Choroid plexus epithelial cell (primary cell): Measurements from ENCODE around the gene RAD54L2.
A peak's percentile ranks its signal among the peaks of the same experiment; 100 is the strongest.

Source experiments
- DNase-seq: peaks from one replicate; pipeline ENCODE4 v3.0.0-alpha.2; 2010; ENCODE audit warnings: low read depth
- H3K4me3 ChIP-seq: 2 replicates; pipeline ENCODE4 v1.5.1; 2011; ENCODE audit warnings: low read depth, mild to moderate bottlenecking, control low read depth, low read length, moderate library complexity
- TF ChIP-seq, protein P1 (sequence below): conservative IDR thresholded peaks from 2 replicates; pipeline ENCODE4 v1.5.1; 2011; ENCODE audit warnings: low read depth, mild to moderate bottlenecking, control low read depth, inconsistent platforms, low read length, moderate library complexity

RAD54L2 gene

GRCh38 chr3:51568036-51568435 lies 29.5 kb downstream of the RAD54L2 start:
- DNase-seq, result no peak
- TF ChIP-seq, protein P1, sequence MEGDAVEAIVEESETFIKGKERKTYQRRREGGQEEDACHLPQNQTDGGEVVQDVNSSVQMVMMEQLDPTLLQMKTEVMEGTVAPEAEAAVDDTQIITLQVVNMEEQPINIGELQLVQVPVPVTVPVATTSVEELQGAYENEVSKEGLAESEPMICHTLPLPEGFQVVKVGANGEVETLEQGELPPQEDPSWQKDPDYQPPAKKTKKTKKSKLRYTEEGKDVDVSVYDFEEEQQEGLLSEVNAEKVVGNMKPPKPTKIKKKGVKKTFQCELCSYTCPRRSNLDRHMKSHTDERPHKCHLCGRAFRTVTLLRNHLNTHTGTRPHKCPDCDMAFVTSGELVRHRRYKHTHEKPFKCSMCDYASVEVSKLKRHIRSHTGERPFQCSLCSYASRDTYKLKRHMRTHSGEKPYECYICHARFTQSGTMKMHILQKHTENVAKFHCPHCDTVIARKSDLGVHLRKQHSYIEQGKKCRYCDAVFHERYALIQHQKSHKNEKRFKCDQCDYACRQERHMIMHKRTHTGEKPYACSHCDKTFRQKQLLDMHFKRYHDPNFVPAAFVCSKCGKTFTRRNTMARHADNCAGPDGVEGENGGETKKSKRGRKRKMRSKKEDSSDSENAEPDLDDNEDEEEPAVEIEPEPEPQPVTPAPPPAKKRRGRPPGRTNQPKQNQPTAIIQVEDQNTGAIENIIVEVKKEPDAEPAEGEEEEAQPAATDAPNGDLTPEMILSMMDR, result no peak
- no peak overlapping the region for H3K4me3 ChIP-seq

DNA sequence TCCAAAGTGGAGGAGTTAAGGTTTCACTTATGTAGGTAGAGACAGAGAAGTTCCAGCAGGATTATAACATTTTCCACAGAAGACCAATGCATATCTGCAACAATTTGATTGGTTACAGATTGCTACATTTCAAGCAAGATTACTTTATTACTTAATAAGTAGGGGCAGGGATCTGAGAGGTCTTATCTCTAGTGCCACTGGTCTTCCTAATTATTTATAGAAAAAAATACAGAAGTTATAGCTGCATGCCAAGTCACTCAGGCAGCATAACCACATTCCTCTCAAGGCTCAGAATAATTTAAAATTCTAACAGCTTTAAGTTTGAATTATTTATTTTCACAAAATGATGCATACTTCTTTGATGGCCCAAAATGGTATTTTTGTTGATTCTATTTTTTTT lies 30.5 kb downstream of the RAD54L2 start:
- no peak overlapping the region for H3K4me3 ChIP-seq
- TF ChIP-seq, protein P1, result no peak
- DNase-seq, result no peak

- TF ChIP-seq, protein P1, result no peak
- no peak for DNase-seq
These were observed 39.7 kb downstream of the RAD54L2 start for GRCh38 chr3:51578238-51578637.

DNA sequence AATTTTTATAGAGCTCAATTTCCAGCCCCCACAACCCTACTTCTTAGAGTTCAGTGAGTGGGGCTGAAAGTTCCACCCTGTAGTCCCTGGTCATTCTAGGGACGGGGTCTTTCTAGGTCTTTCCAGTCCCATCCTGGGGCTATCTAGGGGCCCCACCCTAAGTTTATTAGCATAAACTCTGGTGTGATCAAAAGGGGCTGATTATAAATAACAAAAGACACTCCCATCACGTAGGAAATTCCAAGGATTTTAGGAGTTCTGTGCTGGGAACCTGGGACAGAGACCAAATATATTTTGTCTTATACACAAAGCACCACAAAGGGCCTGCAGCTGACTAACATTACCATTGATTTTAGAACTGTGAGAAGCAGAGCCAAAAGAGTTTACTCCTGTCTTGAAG lies 41.9 kb downstream of the RAD54L2 start:
- TF ChIP-seq, protein P1, result no peak
- H3K4me3 ChIP-seq, result no peak overlapping the region
- DNase-seq, result no peak

More at GRCh38 chr3:51578238-51578637, 39.7 kb downstream of the RAD54L2 start:
- no peak overlapping the region for H3K4me3 ChIP-seq

GRCh38 chr3:51581524-51581923 lies 43.0 kb downstream of the RAD54L2 start:
- TF ChIP-seq, protein P1, result no peak
- peak; percentile 55 for DNase-seq
- H3K4me3 ChIP-seq, result no peak overlapping the region

DNA sequence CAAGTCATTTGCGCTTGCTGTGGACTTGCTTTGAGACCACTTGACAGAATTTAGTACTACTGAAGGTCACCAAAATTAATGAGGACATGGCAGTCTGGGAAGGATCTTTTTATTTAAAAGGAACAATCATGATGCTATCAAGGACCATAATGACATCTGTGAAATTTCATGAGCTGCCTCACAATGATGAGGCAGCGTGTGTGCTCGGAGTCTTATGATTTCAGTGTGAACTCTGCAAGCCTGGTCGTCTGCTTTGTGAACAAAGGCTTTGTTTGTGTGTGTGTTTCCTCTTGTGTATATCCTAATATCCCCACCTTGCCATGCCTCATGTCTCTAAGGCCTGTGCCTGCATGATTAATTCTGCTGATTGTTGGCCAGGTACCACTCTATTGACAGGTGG lies 46.7 kb downstream of the RAD54L2 start:
- no peak for DNase-seq
- TF ChIP-seq, protein P1, result no peak
- no peak overlapping the region for H3K4me3 ChIP-seq

DNA sequence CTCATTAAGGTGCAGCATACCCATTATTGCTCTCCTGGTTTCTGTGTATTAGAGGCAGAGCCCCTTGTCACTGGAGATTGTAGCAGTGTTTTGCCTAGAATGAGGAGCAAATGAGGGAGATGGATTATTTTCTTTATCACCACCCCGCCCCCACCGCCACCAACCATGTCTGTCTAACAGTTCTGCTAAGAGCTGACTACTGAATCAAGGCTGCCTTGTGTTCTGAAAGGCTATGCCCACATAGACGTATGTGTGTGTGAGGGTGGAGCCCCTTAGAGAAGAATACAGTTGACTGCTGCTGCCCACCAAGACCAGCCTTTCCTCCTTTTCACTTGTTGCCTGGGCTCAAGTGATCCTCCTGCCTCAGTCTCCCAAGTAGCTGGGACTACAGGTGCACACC lies 47.4 kb downstream of the RAD54L2 start:
- no peak for DNase-seq
- no peak overlapping the region for H3K4me3 ChIP-seq
- TF ChIP-seq, protein P1, result no peak
